ENCODE data around the gene GNA14. TPM values are rescaled to one million over a fixed set of nuclear protein-coding genes. Genes with fewer than 3 reads are reported as not detected.
"Not testable (repeated sequence)": the region's sequence is repeated elsewhere in the genome, so short reads cannot be mapped to it uniquely, and the experiment has no call there.

The GNA14 gene
- total RNA-seq, 2 experiments from 2014 or later, result not detected

DNA sequence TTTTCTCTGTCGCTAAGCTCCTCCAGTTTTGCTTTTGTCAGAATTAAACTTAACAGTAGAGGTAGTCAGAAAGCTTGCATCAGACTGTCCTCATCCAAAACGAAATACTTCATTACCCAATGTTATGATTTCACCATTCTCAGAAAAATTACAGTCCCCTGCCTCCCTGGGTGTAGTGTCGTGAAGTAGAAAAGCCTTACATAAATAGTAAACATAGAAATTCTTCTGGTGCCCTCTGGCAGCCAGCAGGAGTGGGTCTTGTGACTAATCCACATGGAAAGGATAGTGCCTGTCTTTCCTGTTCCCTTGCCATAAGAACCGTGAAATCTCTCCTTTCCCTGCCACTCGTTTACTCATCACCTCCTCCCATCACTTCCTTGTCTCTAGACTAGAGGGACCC is 230.6 kb downstream of the GNA14 start:
- TF ChIP-seq, protein P1, sequence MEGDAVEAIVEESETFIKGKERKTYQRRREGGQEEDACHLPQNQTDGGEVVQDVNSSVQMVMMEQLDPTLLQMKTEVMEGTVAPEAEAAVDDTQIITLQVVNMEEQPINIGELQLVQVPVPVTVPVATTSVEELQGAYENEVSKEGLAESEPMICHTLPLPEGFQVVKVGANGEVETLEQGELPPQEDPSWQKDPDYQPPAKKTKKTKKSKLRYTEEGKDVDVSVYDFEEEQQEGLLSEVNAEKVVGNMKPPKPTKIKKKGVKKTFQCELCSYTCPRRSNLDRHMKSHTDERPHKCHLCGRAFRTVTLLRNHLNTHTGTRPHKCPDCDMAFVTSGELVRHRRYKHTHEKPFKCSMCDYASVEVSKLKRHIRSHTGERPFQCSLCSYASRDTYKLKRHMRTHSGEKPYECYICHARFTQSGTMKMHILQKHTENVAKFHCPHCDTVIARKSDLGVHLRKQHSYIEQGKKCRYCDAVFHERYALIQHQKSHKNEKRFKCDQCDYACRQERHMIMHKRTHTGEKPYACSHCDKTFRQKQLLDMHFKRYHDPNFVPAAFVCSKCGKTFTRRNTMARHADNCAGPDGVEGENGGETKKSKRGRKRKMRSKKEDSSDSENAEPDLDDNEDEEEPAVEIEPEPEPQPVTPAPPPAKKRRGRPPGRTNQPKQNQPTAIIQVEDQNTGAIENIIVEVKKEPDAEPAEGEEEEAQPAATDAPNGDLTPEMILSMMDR (conservative IDR thresholded peaks at IDR 0.05; ENCODE audit: low read length), result no peak
- no peak for TF ChIP-seq EZH2phosphoT487 (IDR thresholded peaks at IDR 0.05; ENCODE audit: borderline replicate concordance, low read depth, low read length)

GRCh38 chr9:77408521-77408920 is 239.6 kb downstream of the GNA14 start:
- intact Hi-C loops (cut with micrococcal nuclease; ENCODE audit: unreplicated experiment); BruUV-seq (replicated peaks); CTCF ChIA-PET (ENCODE audit: unreplicated experiment): not testable (repeated sequence)

More for the DNA sequence above, 230.6 kb downstream of the GNA14 start:
- intact Hi-C loops (cut with micrococcal nuclease; ENCODE audit: unreplicated experiment), result no loop called here
- Histone ChIP-seq H3K36me3 (ENCODE audit: insufficient read depth, low read length) (no peaks in the 10 kb centered on the region), H3K79me2 (ENCODE audit: insufficient read depth, low read depth, low read length) (no peaks in the 10 kb centered on the region), H3K27ac (ENCODE audit: low read depth, low read length, poor library complexity, severe bottlenecking) (no peak overlapping the region), H3K4me2 (ENCODE audit: low read length) (no peak overlapping the region), H3K4me3 (ENCODE audit: low read depth, low read length, poor library complexity, severe bottlenecking) (no peak overlapping the region), H3K4me1 (ENCODE audit: insufficient read depth, low read length, poor library complexity, severe bottlenecking) (no peaks in the 10 kb centered on the region), H2AFZ (ENCODE audit: low read length) (no peak overlapping the region), H3K9me3 (ENCODE audit: low read length) (no peaks in the 10 kb centered on the region), H4K20me1 (ENCODE audit: insufficient read depth, low read length) (no peaks in the 10 kb centered on the region), H3K9me2 (ENCODE audit: insufficient read depth, low read length) (no peaks in the 10 kb centered on the region)
- no TSS peak for BruUV-seq (replicated peaks)
- ChIA-PET POLR2A (interaction anchor here (0.6 to 0.7 kb wide), 3 partner anchors 36 to 453 kb away, joined by 3 read pairs; no protein-coding TSS in a partner anchor), CTCF (ENCODE audit: unreplicated experiment) (no interaction called here)
- DNase-seq (ENCODE audit: low spot score), result no peak

GRCh38 chr9:77403239-77403638 is 244.9 kb downstream of the GNA14 start:
- Histone ChIP-seq H2AFZ (ENCODE audit: low read length) (no peak overlapping the region), H3K36me3 (ENCODE audit: insufficient read depth, low read length) (peaks cover 18% of the 10 kb centered on the region), H4K20me1 (ENCODE audit: insufficient read depth, low read length) (no peaks in the 10 kb centered on the region), H3K9me2 (ENCODE audit: insufficient read depth, low read length) (no peaks in the 10 kb centered on the region), H3K27ac (ENCODE audit: low read depth, low read length, poor library complexity, severe bottlenecking) (no peak overlapping the region), H3K4me2 (ENCODE audit: low read length) (no peak overlapping the region), H3K9me3 (ENCODE audit: low read length) (no peaks in the 10 kb centered on the region), H3K4me1 (ENCODE audit: insufficient read depth, low read length, poor library complexity, severe bottlenecking) (peaks cover 5% of the 10 kb centered on the region), H3K4me3 (ENCODE audit: low read depth, low read length, poor library complexity, severe bottlenecking) (no peak overlapping the region), H3K79me2 (ENCODE audit: insufficient read depth, low read depth, low read length) (no peaks in the 10 kb centered on the region)
- TF ChIP-seq, protein P1 (conservative IDR thresholded peaks at IDR 0.05; ENCODE audit: low read length), result no peak
- TF ChIP-seq EZH2phosphoT487 (IDR thresholded peaks at IDR 0.05; ENCODE audit: borderline replicate concordance, low read depth, low read length), result no peak
- intact Hi-C loops (cut with micrococcal nuclease; ENCODE audit: unreplicated experiment), result no loop called here
- ChIA-PET POLR2A (no interaction called here), CTCF (ENCODE audit: unreplicated experiment) (no interaction called here)
- no TSS peak for BruUV-seq (replicated peaks)
- no peak for DNase-seq (ENCODE audit: low spot score)

More at GRCh38 chr9:77408521-77408920, 239.6 kb downstream of the GNA14 start:
- H3K27ac ChIP-seq (ENCODE audit: low read depth, low read length, poor library complexity, severe bottlenecking); H2AFZ ChIP-seq (ENCODE audit: low read length); H3K9me2 ChIP-seq (ENCODE audit: insufficient read depth, low read length); H4K20me1 ChIP-seq (ENCODE audit: insufficient read depth, low read length); H3K79me2 ChIP-seq (ENCODE audit: insufficient read depth, low read depth, low read length); POLR2A ChIA-PET; H3K4me2 ChIP-seq (ENCODE audit: low read length); H3K9me3 ChIP-seq (ENCODE audit: low read length); H3K4me1 ChIP-seq (ENCODE audit: insufficient read depth, low read length, poor library complexity, severe bottlenecking); DNase-seq (ENCODE audit: low spot score); H3K4me3 ChIP-seq (ENCODE audit: low read depth, low read length, poor library complexity, severe bottlenecking): not testable (repeated sequence)
- peaks cover 18% of the 10 kb centered on the region for H3K36me3 ChIP-seq (ENCODE audit: insufficient read depth, low read length)

Measured in OCI-LY7 (cell line).